Ovary (tissue), 9 donors: ENCODE measurements around the gene UQCRC1. TPM values are rescaled to one million over a fixed set of nuclear protein-coding genes. Genes with fewer than 3 reads are reported as not detected.

Experiments used
- DNase-seq, 5 donors: peaks; one replicate each; pipeline ENCODE4 v3.0.0-alpha.2; 2019 to 2020
- H3K27ac ChIP-seq, 2 donors: fragments of 200-600 bp; one replicate each; pipeline versions ENCODE4 v1.5.1 to v1.8.0; 2019 to 2022
- H3K27me3 ChIP-seq: fragments of 200-600 bp; one replicate; pipeline ENCODE4 v1.8.0; 2022
- H3K36me3 ChIP-seq: fragments of 200-600 bp; sonication (generic); one replicate; pipeline ENCODE4 v1.5.1; 2019
- H3K4me1 ChIP-seq: one replicate; pipeline ENCODE4 v1.8.1; 2013; ENCODE audit warnings: mild to moderate bottlenecking, moderate library complexity; ENCODE audit not compliant: insufficient read depth
- H3K4me3 ChIP-seq: fragments of 200-600 bp; sonication (generic); one replicate; pipeline ENCODE4 v1.5.1; 2017
- H3K9me3 ChIP-seq, 2 donors: fragments of 200-600 bp in 1 of 2; sonication (generic) in 1 of 2; one replicate each; pipeline versions ENCODE4 v1.5.1 to v1.8.1; 2013 to 2019; ENCODE audit warnings: mild to moderate bottlenecking in 1 of 2, moderate library complexity in 1 of 2
- EP300 ChIP-seq: sonication (generic); formaldehyde crosslinking; IDR thresholded peaks from one replicate; pipeline ENCODE4 v1.6.1; 2017; ENCODE audit warnings: antibody characterized with exemption
- POLR2A ChIP-seq: fragments of 450-650 bp; IDR thresholded peaks from one replicate; pipeline ENCODE4 v1.6.1; 2017; ENCODE audit warnings: antibody characterized with exemption, mild to moderate bottlenecking, moderate library complexity
- WGBS, 3 donors: extraction: QIAGEN DNeasy Blood & Tissue Kit in 1 of 3; methylation state at CpG; one replicate each; pipeline versions ENCODE4 v1.1.5 to v1.1.7; 2013 to 2017; 5-methylcytosine and 5-hydroxymethylcytosine counted together
- intact Hi-C, 4 donors: fragments of 100-400 bp; cut with DNase I; formaldehyde crosslinking; loops; one replicate each; pipeline versions ENCODE4 v1.11.0 to v1.15.1; 2022 to 2023
- polyA plus RNA-seq, 2 donors: library from polyadenylated mRNA; stranded (reverse); fragments of 200-250 nt in 1 of 2; fragments of 350-450 nt in 1 of 2; fragmentation: Illumina TruSeq in 1 of 2; extraction: RNeasy Lipid Tissue Mini Kit (QIAGEN cat#74804) in 1 of 2; gene quantifications; one replicate each; pipeline ENCODE4 v1.2.3, GENCODE V29; 2013 to 2014
- total RNA-seq, 7 donors: library from RNA; depleted of rRNA in 2 of 7; stranded (reverse); fragments of >200 nt in 2 of 7; fragmentation: NEBNext Ultra II Directional in 3 of 7; extraction: Animal tissue kit (Norgen Biotek cat#: 25700) in 3 of 7; gene quantifications; one replicate each; pipeline versions ENCODE4 v1.1.0 to v1.2.4, GENCODE V29; 2016 to 2023
- TF ChIP-seq, protein P1 (sequence below), 3 donors: fragments of 450-650 bp in 2 of 3; fragments of 200-600 bp in 1 of 3; IDR thresholded peaks; one replicate each; pipeline versions ENCODE4 v1.5.1 to v1.8.0; 2016 to 2022; ENCODE audit warnings: antibody characterized with exemption in 3 of 3, mild to moderate bottlenecking in 1 of 3
- donor health status: DM: no; HTN: no; CAD: no; lungs with moderate emphysema.
- donor health status: DM: no; HTN: no; CAD: no.
- donor health status: Bipolar disorder and iron deficiency.
- donor health status: DM: yes; HTN: yes; CAD: no.
- donor health status: DM: no; HTN: no; CAD: no.
- donor health status: DM: yes; HTN: yes; CAD: no.

UQCRC1 gene
- total and polyA plus RNA-seq, 9 donors: 102 to 153 (median 118) TPM

DNA sequence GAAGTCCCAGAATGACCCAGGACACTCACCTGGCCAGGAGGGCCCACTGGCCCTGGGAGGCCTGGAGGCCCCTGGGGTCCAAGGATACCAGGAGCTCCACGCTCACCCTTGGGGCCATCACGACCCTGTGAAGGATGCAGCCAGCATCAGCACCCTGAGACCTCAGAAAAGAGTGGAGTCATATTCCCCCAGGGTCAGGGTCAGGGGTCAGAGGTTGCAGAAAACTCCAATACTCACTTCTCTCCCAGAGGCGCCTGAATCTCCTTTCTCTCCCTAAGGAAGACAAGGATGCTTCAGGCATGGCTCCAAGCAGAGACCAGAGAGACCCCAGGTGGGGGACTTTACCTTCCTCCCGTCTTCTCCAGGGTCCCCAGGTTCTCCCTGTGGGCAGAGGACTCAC lies 32.8 kb downstream of the UQCRC1 start:
- 86 to 93% (median 86%) methylated on average over 4 of the region's 4 CpGs for WGBS, 3 donors
- Histone ChIP-seq H3K9me3 (no peaks in the 10 kb centered on the region), H3K36me3 (no peaks in the 10 kb centered on the region), H3K27ac (no peak overlapping the region), H3K27me3 (no peaks in the 10 kb centered on the region), H3K4me1 (no peaks in the 10 kb centered on the region), H3K4me3 (no peak overlapping the region)
- intact Hi-C loops: no loop called here
- DNase-seq: no peak
- TF ChIP-seq POLR2A (no peak), EP300 (no peak)
- TF ChIP-seq, protein P1, sequence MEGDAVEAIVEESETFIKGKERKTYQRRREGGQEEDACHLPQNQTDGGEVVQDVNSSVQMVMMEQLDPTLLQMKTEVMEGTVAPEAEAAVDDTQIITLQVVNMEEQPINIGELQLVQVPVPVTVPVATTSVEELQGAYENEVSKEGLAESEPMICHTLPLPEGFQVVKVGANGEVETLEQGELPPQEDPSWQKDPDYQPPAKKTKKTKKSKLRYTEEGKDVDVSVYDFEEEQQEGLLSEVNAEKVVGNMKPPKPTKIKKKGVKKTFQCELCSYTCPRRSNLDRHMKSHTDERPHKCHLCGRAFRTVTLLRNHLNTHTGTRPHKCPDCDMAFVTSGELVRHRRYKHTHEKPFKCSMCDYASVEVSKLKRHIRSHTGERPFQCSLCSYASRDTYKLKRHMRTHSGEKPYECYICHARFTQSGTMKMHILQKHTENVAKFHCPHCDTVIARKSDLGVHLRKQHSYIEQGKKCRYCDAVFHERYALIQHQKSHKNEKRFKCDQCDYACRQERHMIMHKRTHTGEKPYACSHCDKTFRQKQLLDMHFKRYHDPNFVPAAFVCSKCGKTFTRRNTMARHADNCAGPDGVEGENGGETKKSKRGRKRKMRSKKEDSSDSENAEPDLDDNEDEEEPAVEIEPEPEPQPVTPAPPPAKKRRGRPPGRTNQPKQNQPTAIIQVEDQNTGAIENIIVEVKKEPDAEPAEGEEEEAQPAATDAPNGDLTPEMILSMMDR (IDR thresholded peaks at IDR 0.05): no peak

DNA sequence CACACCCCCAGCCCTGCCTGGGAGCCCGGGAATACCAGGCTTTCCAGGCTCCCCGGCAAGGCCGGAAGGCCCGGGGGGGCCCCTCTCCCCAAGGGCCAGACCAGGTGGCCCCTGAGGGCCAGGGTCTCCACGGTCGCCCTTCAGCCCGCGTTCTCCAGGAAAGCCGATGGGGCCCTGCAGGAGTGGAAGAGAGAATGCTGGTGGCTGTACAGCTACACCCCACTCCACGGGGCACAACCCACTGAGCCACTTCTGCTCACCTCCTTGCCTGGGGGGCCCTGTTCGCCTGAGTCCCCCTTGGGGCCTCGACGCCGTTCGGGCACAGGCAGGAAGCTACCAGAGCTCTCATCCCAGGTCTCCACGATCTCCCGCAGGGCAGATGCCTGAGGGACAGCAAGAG lies 34.1 kb downstream of the UQCRC1 start:
- Histone ChIP-seq H3K4me3 (no peak overlapping the region), H3K27ac (no peak overlapping the region), H3K36me3 (no peaks in the 10 kb centered on the region), H3K4me1 (no peaks in the 10 kb centered on the region), H3K27me3 (no peaks in the 10 kb centered on the region), H3K9me3 (no peaks in the 10 kb centered on the region)
- intact Hi-C loops: no loop called here
- DNase-seq: no peak
- no peak for TF ChIP-seq POLR2A
- TF ChIP-seq, protein P1 (IDR thresholded peaks at IDR 0.05): no peak
- no peak for TF ChIP-seq EP300
- WGBS, 3 donors: 84 to 89% (median 88%) methylated on average over 17 of the region's 17 CpGs

DNA sequence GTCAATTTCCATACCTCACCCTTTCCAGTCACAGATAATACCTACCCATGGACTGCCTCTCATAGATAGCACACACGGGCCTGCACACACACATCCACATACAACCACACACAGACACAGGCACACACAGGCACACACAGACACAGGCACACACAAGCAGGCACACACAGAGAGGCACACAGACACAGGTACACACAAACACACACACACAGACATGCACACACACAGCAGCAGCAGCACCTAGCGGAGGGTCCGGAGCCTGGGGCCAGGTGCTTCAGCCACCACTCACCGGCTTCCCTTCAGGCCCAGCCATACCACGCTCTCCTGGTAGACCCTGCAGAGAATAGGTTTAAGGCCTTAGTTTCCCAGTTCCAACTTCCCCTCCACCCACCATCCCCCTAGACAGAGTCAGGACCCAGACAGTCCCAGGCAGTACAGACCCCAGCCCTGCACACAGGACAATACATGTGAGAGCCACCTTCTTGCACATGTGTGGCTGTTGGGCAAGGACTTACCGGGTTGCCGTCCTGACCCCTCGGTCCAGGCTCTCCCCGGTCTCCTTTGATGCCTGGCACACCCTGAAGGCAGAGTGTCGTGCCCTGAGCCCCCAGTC lies 35.4 kb downstream of the UQCRC1 start:
- H3K27me3 ChIP-seq: no peaks in the 10 kb centered on the region
- no peaks in the 10 kb centered on the region for H3K4me1 ChIP-seq
- H3K4me3 ChIP-seq: no peak overlapping the region
- no peaks in the 10 kb centered on the region for H3K9me3 ChIP-seq
- TF ChIP-seq POLR2A (no peak), EP300 (no peak)
- TF ChIP-seq, protein P1 (IDR thresholded peaks at IDR 0.05): no peak
- DNase-seq: no peak
- H3K27ac ChIP-seq: no peak overlapping the region
- WGBS, 3 donors: 91 to 94% (median 91%) methylated on average over 10 of the region's 10 CpGs
- intact Hi-C loops: no loop called here
- H3K36me3 ChIP-seq: no peaks in the 10 kb centered on the region

DNA sequence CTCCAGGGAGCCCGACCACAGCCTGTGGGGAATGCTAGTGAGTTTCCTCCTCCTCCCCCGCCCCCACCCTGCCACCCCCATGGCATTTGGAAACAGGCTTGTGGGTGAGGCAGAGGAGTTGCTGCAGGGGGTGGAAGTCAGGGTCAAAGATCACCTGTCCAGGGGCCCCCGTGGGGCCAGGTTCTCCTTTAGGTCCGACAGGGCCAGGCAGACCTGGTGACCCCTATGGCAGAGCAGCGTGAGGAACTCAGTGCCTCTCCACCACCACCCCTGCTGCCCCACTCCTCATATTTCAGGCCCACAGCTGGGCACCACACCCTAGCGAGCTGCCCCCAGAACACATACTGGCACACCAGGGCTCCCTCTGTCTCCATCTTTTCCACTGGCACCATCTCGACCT lies 36.9 kb downstream of the UQCRC1 start:
- Histone ChIP-seq H3K4me3 (no peak overlapping the region), H3K36me3 (no peaks in the 10 kb centered on the region), H3K27ac (no peak overlapping the region), H3K9me3 (no peaks in the 10 kb centered on the region), H3K27me3 (no peaks in the 10 kb centered on the region), H3K4me1 (no peaks in the 10 kb centered on the region)
- DNase-seq: no peak
- intact Hi-C loops: no loop called here
- TF ChIP-seq EP300 (no peak), POLR2A (no peak)
- TF ChIP-seq, protein P1 (IDR thresholded peaks at IDR 0.05): no peak
- 80 to 89% (median 88%) methylated on average over 7 of the region's 7 CpGs for WGBS, 3 donors
